Endometrial microvascular endothelial cells (primary cell): ENCODE results near the gene LRRC27. TPM values are rescaled to one million over a fixed set of nuclear protein-coding genes. Genes with fewer than 3 reads are reported as not detected.

Source experiments
- in situ Hi-C: cut with HindIII; loops from 2 replicates; pipeline ENCODE4 v1.10.0; 2017; ENCODE audit warnings: low sequenced_read_pairs, low pct_unique_long_range_greater_than_20kb; ENCODE audit errors: inconsistent ontology term
- total RNA-seq: library from RNA; depleted of rRNA; stranded (reverse); fragments of >200 nt; gene quantifications from one replicate; pipeline ENCODE4 v1.2.3, GENCODE V29; 2015; ENCODE audit errors: inconsistent ontology term

The LRRC27 gene
- total RNA-seq, 1 donor from 2014 or later: 7.9 TPM

- in situ Hi-C loops: no loop called here
Measured at GRCh38 chr10:132404169-132404880, 72.3 kb downstream of the LRRC27 start.

GRCh38 chr10:132404911-132405462, 73.0 kb downstream of the LRRC27 start:
- in situ Hi-C loops: no loop called here

- in situ Hi-C loops: no loop called here
Measured at GRCh38 chr10:132405463-132405991, 73.5 kb downstream of the LRRC27 start.

GRCh38 chr10:132406181-132406580, 74.2 kb downstream of the LRRC27 start:
- in situ Hi-C loops: no loop called here

GRCh38 chr10:132406750-132407149, 74.8 kb downstream of the LRRC27 start:
- in situ Hi-C loops: no loop called here

DNA sequence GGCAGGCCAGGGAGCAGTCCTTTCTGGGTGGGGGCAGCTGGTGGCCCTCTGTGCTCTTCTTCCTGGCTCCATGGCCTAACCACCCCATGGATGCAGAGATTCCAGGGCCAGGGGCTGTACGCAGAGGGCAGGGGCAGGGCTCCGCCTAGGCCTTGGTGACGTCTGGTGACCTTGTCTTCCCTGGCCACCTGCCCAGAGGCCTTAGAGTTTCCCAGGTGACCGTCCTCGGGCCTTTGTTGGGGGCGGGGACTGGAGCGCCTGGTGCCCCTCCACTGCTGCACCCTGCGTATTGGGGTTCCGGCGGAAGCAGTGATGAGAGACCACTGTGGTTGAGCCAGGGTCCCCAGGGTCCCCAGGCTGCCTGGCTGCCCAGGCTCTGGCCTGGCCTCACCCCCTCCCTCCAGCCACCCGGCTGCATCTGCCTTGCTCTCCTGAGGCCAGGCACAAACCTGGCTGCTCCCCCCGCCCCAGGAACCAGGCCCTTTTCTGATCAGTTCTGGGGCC, 75.3 kb downstream of the LRRC27 start:
- in situ Hi-C loops: no loop called here

DNA sequence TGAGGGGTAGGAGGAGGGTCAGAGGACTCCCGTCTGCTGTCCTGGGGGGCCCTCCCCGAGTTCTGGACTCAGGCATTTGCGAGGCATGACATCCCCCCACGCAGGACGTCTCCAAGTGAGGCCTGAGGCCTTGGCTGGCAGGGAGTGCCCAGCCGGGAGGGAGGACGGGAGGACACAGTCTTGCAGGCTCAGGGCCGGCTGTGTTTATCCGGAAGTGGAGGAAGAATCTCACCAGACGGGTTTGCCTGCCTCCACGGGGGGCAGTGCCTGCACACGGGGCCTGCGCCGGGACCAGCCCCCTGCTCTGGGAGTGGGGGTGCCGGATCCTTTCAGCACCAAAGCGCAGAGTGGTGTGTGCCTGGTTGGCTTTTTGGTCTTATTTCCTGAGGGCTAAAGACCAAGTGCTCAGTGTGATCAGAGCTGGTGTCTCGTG, 75.9 kb downstream of the LRRC27 start:
- in situ Hi-C loops: no loop called here

DNA sequence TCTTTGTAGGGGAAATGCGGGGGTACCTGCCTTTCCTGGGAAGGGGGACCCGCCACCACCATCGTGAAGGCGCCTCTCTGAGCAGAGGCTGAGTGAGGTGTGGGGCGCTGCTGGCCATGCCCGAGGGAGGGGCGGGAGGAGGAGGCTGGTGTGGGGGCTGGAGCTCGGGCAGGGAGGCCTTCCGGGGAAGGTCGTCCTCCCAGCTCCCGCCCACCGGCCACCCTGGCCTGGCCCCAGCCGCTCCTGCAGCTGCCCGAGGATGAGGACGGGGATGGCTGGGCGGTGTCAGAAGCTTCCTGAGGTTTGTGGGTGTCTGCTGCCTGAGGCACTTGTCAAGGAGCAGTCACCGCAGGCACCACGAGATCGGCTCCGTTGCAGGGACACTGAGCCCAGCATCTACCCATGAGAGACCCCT, 76.4 kb downstream of the LRRC27 start:
- in situ Hi-C loops: no loop called here

DNA sequence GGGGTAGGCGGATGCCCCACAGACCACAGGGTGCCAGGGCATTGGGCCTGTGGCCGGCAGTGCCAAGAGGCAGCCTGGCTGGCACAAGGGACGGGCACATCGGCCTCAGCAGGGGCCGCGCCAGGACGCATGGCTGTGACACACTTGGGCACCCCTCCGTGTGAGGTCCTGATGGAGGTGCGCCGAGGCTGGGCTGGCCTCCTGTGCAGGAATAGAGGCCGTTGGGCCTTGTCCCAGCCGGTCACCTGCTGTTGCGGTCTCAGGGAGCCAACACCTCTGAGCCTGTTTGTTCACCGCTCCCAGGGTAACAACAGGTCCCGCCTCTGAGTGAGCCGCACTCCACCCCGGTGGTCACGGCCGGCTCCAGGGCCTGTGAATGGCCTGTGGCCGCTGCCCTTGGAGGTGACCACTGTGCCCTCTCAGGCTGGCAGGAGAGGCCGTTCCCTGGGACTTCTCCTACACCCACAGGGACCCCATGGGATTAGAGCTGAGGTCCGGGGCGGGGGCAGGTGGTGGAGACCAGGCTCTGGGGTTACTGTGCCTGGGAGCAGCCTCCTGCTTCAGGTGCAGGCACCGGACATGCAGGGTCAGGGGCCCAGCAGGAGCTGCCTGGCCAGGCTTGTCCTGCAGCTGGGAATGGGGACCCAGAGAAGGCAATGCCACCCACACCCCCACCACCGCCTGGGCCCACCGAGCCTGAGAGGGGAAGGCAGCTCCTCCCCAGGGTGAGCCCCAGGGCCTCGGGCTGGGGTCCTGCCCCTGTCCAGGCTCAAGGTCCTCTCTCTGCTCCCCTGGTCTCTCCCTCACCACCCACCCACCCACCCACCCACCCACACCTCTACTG, 77.1 kb downstream of the LRRC27 start:
- in situ Hi-C loops: no loop called here

- in situ Hi-C loops: no loop called here
Measured at GRCh38 chr10:132409667-132410028, 77.7 kb downstream of the LRRC27 start.

GRCh38 chr10:132410056-132410778, 78.2 kb downstream of the LRRC27 start:
- in situ Hi-C loops: no loop called here

DNA sequence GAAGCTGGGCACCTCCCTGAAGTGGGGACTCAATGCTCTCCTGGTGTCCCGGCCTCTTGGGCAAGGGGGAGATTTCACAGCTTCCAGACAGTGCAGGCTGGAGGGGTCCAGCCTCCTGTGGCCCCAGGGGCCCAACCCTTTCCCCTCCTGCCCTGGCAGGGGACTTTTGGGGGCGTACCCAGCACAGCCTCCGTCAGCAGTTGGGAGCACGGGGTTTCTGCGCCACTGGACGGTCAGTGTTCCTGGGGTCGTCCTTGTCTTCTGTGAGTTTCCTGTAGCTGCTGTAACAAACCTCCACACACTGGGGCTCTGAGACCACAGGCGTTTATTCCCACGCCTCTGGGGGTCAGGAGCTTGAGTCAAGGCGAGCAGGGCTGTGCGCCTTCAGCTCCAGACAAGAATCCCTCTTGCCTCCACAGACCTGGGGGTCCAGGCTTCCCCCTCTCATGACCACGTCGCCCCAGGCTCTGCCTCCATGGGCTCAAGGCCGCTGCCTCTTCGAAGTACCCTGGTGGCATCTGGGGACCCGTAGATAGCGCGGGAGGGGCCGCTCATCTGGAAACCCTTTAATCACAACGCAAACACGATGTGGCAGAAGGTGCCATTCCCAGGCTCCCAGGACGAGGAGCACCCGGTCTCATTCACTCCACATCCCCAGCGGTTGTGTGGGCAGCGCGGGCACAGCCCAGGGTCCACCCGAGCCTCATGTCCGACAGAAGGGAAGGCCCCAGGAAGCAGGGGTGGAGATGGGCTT, 79.0 kb downstream of the LRRC27 start:
- in situ Hi-C loops: no loop called here

GRCh38 chr10:132411561-132412253, 79.7 kb downstream of the LRRC27 start:
- in situ Hi-C loops: no loop called here

GRCh38 chr10:132412316-132413192, 80.6 kb downstream of the LRRC27 start:
- in situ Hi-C loops: no loop called here

DNA sequence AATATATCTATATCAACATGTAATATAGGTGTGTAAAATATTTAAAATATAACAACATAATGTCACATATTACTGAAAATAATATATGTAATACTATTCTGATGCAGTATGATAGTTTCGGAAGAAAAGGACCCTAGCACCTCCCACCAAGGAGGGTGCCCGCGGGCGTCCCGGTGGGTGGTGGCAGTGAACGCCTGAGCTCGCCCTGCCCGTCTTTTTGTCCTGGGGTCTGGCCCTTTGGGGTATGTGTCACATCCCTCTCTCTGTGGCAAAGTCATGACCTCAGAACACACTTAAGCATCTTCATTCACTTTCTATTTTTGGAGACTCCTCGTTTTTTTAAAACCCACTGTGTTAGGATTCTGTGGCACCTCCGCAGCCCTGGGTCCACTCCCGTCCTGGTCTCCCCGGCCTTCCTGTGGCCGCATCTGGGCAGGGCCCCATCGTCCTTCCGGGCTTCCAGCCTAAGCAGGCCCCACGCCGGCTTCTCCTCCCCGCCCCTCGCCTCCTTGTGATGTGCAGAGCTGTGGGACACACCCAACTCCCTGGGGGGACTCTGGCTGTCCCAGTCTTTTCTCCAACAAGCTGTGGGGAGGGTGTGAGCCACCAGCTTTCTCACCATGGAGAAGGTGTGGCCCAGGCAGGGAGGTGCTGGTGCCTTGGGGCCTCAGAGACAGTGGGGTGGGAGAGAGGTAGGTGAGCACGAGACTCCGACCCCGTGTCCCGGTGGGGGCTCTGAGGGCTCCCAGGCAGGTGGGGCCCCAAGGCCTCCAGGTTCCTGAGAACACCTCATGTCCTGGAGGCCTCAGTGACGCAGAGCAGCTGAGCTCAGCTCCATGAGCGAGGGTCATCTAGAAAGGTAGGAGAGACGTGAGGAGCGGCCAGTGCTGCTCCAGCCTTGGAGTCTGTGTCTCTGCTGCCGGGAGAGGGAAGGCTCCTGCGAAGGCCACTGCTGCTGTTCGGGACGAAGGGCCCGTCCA, 81.5 kb downstream of the LRRC27 start:
- in situ Hi-C loops: no loop called here
